Astrocyte of the spinal cord (primary cell): Measurements from ENCODE around the gene AHNAK2.
A peak's percentile ranks its signal among the peaks of the same experiment; 100 is the strongest.

Experiments
- DNase-seq: peaks from one replicate; pipeline ENCODE4 v3.0.0; 2011; ENCODE audit warnings: low read depth, low spot score
- H3K4me3 ChIP-seq: 2 replicates; pipeline ENCODE4 v1.5.1; 2011; ENCODE audit warnings: low read depth, mild to moderate bottlenecking, low read length, moderate library complexity
- in situ Hi-C: cut with HindIII; loops from 2 replicates; pipeline ENCODE4 v1.10.0; 2017; ENCODE audit warnings: low sequenced_read_pairs
- TF ChIP-seq, protein P1 (sequence below): IDR thresholded peaks from 2 replicates; pipeline ENCODE4 v1.5.1; 2012; ENCODE audit warnings: low read depth, mild to moderate bottlenecking, low read length, inconsistent platforms

The AHNAK2 gene

DNA sequence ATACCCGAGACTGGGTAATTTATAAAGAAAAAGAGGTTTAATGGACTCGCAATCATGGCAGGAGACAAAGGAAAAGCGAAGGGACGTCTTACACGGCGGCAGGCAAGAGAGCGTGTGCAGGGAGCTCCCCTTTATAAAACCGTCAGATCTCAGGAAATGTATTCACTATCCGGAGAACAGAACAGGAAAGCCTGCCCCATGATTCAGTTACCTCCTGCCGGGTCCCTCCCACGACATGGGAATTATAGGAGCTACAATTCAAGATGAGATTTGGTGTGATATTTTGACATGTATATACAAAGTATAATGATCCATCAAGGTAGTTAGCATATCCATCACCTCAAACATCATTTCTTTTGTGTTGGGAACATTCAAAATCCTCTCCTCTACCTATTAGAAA is 45.0 kb upstream of the AHNAK2 start:
- TF ChIP-seq, protein P1, sequence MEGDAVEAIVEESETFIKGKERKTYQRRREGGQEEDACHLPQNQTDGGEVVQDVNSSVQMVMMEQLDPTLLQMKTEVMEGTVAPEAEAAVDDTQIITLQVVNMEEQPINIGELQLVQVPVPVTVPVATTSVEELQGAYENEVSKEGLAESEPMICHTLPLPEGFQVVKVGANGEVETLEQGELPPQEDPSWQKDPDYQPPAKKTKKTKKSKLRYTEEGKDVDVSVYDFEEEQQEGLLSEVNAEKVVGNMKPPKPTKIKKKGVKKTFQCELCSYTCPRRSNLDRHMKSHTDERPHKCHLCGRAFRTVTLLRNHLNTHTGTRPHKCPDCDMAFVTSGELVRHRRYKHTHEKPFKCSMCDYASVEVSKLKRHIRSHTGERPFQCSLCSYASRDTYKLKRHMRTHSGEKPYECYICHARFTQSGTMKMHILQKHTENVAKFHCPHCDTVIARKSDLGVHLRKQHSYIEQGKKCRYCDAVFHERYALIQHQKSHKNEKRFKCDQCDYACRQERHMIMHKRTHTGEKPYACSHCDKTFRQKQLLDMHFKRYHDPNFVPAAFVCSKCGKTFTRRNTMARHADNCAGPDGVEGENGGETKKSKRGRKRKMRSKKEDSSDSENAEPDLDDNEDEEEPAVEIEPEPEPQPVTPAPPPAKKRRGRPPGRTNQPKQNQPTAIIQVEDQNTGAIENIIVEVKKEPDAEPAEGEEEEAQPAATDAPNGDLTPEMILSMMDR: no peak
- in situ Hi-C loops: no loop called here
- H3K4me3 ChIP-seq: no peak overlapping the region
- peak; percentile 63 for DNase-seq

GRCh38 chr14:105022276-105022670 is 44.1 kb upstream of the AHNAK2 start:
- TF ChIP-seq, protein P1: no peak
- in situ Hi-C loops: no loop called here
- DNase-seq: no peak
- H3K4me3 ChIP-seq: peak overlapping the region; percentile 76

- no peak for DNase-seq
- TF ChIP-seq, protein P1: peak; percentile 5
- in situ Hi-C loops: no loop called here
- peak overlapping the region; percentile 76 for H3K4me3 ChIP-seq
Observed at GRCh38 chr14:105021656-105022275, 43.6 kb upstream of the AHNAK2 start.

GRCh38 chr14:105020815-105021655 is 42.9 kb upstream of the AHNAK2 start, which contains the start of gene CDCA4:
TSS of gene CDCA4 (minus strand) at chr14:105021083. CDS start at chr14:105011929, 9,154 bp downstream.
- DNase-seq: peak; percentile 97
- in situ Hi-C loops: no loop called here
- TF ChIP-seq, protein P1: no peak
- H3K4me3 ChIP-seq: peak within 1 kb of the TSS; percentile 76

GRCh38 chr14:105019861-105020814 is 42.0 kb upstream of the AHNAK2 start:
- peak overlapping the region; percentile 61 for H3K4me3 ChIP-seq
- peak; percentile 41 for DNase-seq
- TF ChIP-seq, protein P1: no peak
- in situ Hi-C loops: no loop called here

DNA sequence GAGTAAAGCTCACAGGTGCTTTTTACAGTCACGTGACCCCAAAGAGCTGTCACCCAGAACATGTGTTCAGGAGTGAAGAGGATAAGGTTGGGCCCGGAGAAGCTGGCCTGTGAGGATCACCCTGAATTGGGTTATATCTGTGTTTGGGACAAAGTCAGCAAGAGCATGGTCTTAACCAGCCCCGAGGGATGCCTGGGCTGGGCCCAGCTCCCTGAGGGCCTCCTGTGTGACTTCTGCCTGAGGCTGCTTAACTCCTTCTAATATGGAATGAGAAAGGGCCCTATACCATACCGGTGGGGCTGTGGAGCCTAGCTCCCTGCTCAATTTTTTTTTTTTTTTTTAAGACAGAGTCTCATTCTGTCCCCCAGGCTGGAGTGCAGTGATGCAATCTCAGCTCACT is 40.2 kb upstream of the AHNAK2 start:
- no peak for DNase-seq
- in situ Hi-C loops: no loop called here
- TF ChIP-seq, protein P1: no peak
- no peak overlapping the region for H3K4me3 ChIP-seq
